Liver (tissue), 9 donors: ENCODE data around the gene RSBN1. TPM values are rescaled to one million over a fixed set of nuclear protein-coding genes. Genes with fewer than 3 reads are reported as not detected.
A peak's percentile ranks its signal among the peaks of the same experiment; 100 is the strongest.

Experiments used
- DNase-seq: peaks from one replicate; pipeline ENCODE4 v3.0.0-alpha.2; 2017; ENCODE audit warnings: low spot score
- H3K27ac ChIP-seq, 2 donors: one replicate each; pipeline ENCODE4 v1.7.0; 2013; ENCODE audit warnings: inconsistent platforms in 2 of 2, low read length in 2 of 2, control low read depth in 1 of 2, low read depth in 1 of 2, mild to moderate bottlenecking in 1 of 2
- H3K27me3 ChIP-seq, 4 donors: one replicate each; pipeline versions ENCODE4 v1.6.1 to v1.7.0; 2013; ENCODE audit warnings: low read length in 3 of 4, inconsistent platforms in 1 of 4, mild to moderate bottlenecking in 1 of 4, moderate library complexity in 1 of 4; ENCODE audit not compliant: control insufficient read depth in 4 of 4, insufficient read depth in 4 of 4
- H3K36me3 ChIP-seq, 4 donors: one replicate each; pipeline versions ENCODE4 v1.6.1 to v1.7.0; 2013; ENCODE audit warnings: low read length in 3 of 4, mild to moderate bottlenecking in 3 of 4, low read depth in 1 of 4, moderate library complexity in 1 of 4; ENCODE audit not compliant: control insufficient read depth in 4 of 4, insufficient read depth in 3 of 4
- H3K4me1 ChIP-seq, 4 donors: one replicate each; pipeline versions ENCODE4 v1.6.1 to v1.7.0; 2013; ENCODE audit warnings: low read length in 3 of 4, mild to moderate bottlenecking in 3 of 4, moderate library complexity in 1 of 4; ENCODE audit not compliant: control insufficient read depth in 4 of 4, insufficient read depth in 4 of 4
- H3K4me3 ChIP-seq, 3 donors: one replicate each; pipeline versions ENCODE4 v1.6.1 to v1.7.0; 2013; ENCODE audit warnings: low read length in 3 of 3, control low read depth in 1 of 3, low read depth in 1 of 3, mild to moderate bottlenecking in 1 of 3
- H3K9ac ChIP-seq, 2 donors: one replicate each; pipeline ENCODE4 v1.7.0; 2013; ENCODE audit warnings: low read length in 2 of 2, mild to moderate bottlenecking in 2 of 2, moderate library complexity in 2 of 2, control low read depth in 1 of 2, low read depth in 1 of 2
- H3K9me3 ChIP-seq, 4 donors: one replicate each; pipeline versions ENCODE4 v1.6.1 to v1.7.0; 2013; ENCODE audit warnings: low read length in 3 of 4; ENCODE audit not compliant: control insufficient read depth in 4 of 4
- CTCF ChIP-seq: fragments of 150-350 bp; IDR thresholded peaks from 2 replicates; pipeline ENCODE4 v1.5.1; 2017; ENCODE audit warnings: improper control_type of control experiment, low read depth, low read length; ENCODE audit not compliant: missing input control
- HNF4A ChIP-seq, 2 donors: conservative IDR thresholded peaks; 2 replicates each; pipeline ENCODE4 v1.6.1; 2016; ENCODE audit warnings: antibody characterized with exemption in 2 of 2, mild to moderate bottlenecking in 2 of 2
- HNF4G ChIP-seq: IDR thresholded peaks from 2 replicates; pipeline ENCODE4 v1.6.1; 2016; ENCODE audit warnings: antibody characterized with exemption
- JUND ChIP-seq, 2 donors: IDR thresholded peaks; 2 replicates each; pipeline ENCODE4 v1.6.1; 2016; ENCODE audit warnings: antibody characterized with exemption in 2 of 2
- MAX ChIP-seq: IDR thresholded peaks from 2 replicates; pipeline ENCODE4 v1.6.1; 2016; ENCODE audit warnings: antibody characterized with exemption
- NR2F2 ChIP-seq: IDR thresholded peaks from 2 replicates; pipeline ENCODE4 v1.6.1; 2016; ENCODE audit warnings: antibody characterized with exemption
- RAD21 ChIP-seq, 2 donors: IDR thresholded peaks; 2 replicates each; pipeline ENCODE4 v1.6.1; 2016; ENCODE audit warnings: antibody characterized with exemption in 2 of 2, mild to moderate bottlenecking in 2 of 2
- REST ChIP-seq: IDR thresholded peaks from 2 replicates; pipeline ENCODE4 v1.6.1; 2016; ENCODE audit warnings: antibody characterized with exemption, mild to moderate bottlenecking
- RXRA ChIP-seq, 2 donors: IDR thresholded peaks; 2 replicates each; pipeline ENCODE4 v1.6.1; 2017 to 2018; ENCODE audit warnings: antibody characterized with exemption in 2 of 2, mild to moderate bottlenecking in 1 of 2
- SP1 ChIP-seq: IDR thresholded peaks from 2 replicates; pipeline ENCODE4 v1.6.1; 2018; ENCODE audit warnings: antibody characterized with exemption, mild to moderate bottlenecking
- TAF1 ChIP-seq: conservative IDR thresholded peaks from 2 replicates; pipeline ENCODE4 v1.6.1; 2016; ENCODE audit warnings: antibody characterized with exemption, mild to moderate bottlenecking
- YY1 ChIP-seq: IDR thresholded peaks from 2 replicates; pipeline ENCODE4 v1.6.1; 2016; ENCODE audit warnings: antibody characterized with exemption, mild to moderate bottlenecking
- WGBS: extraction: QIAGEN DNeasy Blood & Tissue Kit; methylation state at CpG from one replicate; pipeline ENCODE4 v1.1.7; 2013; 5-methylcytosine and 5-hydroxymethylcytosine counted together
- polyA plus RNA-seq, 2 donors: library from polyadenylated mRNA; stranded (reverse) in 1 of 2; unstranded in 1 of 2; fragments of 200-250 nt in 1 of 2; fragments of >200 nt in 1 of 2; fragmentation: Nextera tagmentation in 1 of 2; extraction: Ambion mirVana in 1 of 2; gene quantifications; one replicate each; pipeline versions ENCODE4 v1.2.1 to v1.2.3, GENCODE V29; 2013 to 2015
- total RNA-seq, 2 donors: library from RNA; depleted of rRNA; stranded (reverse); fragments of >200 nt; gene quantifications; one replicate each; pipeline ENCODE4 v1.2.3, GENCODE V29; 2014
- donor health status: healthy.
- donor health status: healthy.
- donor health status: healthy.
- donor health status: healthy.
- donor health status: healthy.

The RSBN1 gene
- total and polyA plus RNA-seq, 4 donors = 2.3 to 11.3 (median 5.6) TPM

- Histone ChIP-seq H3K9ac (peak within 1 kb of the TSS; percentile 78 to 84), H3K9me3 (no peaks in the 10 kb centered on the region), H3K36me3 (no peaks in the 10 kb centered on the region), H3K27ac (peak within 1 kb of the TSS; percentile 77 to 83), H3K4me1 (peaks cover 1 to 23% (median 14%) of the 10 kb centered on the region in 4 donors), H3K4me3 (peak within 1 kb of the TSS; percentile 50 to 96 (median 77)), H3K27me3 (no peaks in the 10 kb centered on the region)
- peak; percentile 76 for DNase-seq
- WGBS = under 1% methylated on average over 47 of the region's 47 CpGs
- TF ChIP-seq HNF4A (conservative IDR thresholded peaks at IDR 0.05) (peak; percentile 6 to 28), MAX (peak; percentile 6), REST (peak; percentile 21), JUND (IDR thresholded peaks at IDR 0.05) (no peak), TAF1 (peak; percentile 75), RAD21 (IDR thresholded peaks at IDR 0.05) (peak in 1 of 2 donors; percentile 53), RXRA (IDR thresholded peaks at IDR 0.05) (peak; percentile 20 to 66), SP1 (peak; percentile 67), HNF4G (no peak), YY1 (peak; percentile 49), CTCF (no peak), NR2F2 (no peak)
Measured at GRCh38 chr1:113759333-113760101, 52.8 kb downstream of the RSBN1 start, which contains the start of gene PHTF1. TSS of gene PHTF1 (minus strand) at chr1:113759486. CDS start at chr1:113758703, 783 bp downstream.

GRCh38 chr1:113758631-113759332, 53.5 kb downstream of the RSBN1 start:
- TF ChIP-seq RAD21 (IDR thresholded peaks at IDR 0.05) (peak in 1 of 2 donors; percentile 3), HNF4A (conservative IDR thresholded peaks at IDR 0.05) (peak; percentile 33 to 37), RXRA (IDR thresholded peaks at IDR 0.05) (no peak)
- Histone ChIP-seq H3K9ac (peak overlapping the region; percentile 78 to 84), H3K27me3 (no peaks in the 10 kb centered on the region), H3K4me3 (peak overlapping the region; percentile 50 to 96 (median 77)), H3K36me3 (peaks cover 0 to 4% (median 0%) of the 10 kb centered on the region in 4 donors), H3K27ac (peak overlapping the region; percentile 77 to 83), H3K4me1 (peaks cover 1 to 23% (median 14%) of the 10 kb centered on the region in 4 donors), H3K9me3 (no peaks in the 10 kb centered on the region)
- WGBS = under 1% methylated on average over 55 of the region's 55 CpGs
- peak; percentile 80 for DNase-seq
